Effector memory CD8-positive, alpha-beta T cell (primary cell): ENCODE results near the gene NHERF2.

Experiments
- ATAC-seq: fragments of 150-1000 bp; cut with Tn5 transposase; replicated peaks from 2 replicates; pipeline ENCODE4 v1.10.0; 2021; ENCODE audit warnings: mild to moderate bottlenecking, moderate library complexity
- DNase-seq, 3 experiments: peaks; one replicate each; pipeline ENCODE4 v3.0.0; 2021
- H3K27ac Mint-ChIP-seq, 2 donors: one replicate each; pipeline ENCODE4 v1.8.0; 2022; ENCODE audit warnings: mild to moderate bottlenecking in 2 of 2, mixed read lengths in 2 of 2, moderate library complexity in 2 of 2
- H3K27me3 Mint-ChIP-seq, 2 donors: one replicate each; pipeline ENCODE4 v1.8.0; 2022; ENCODE audit warnings: mixed read lengths in 2 of 2
- H3K36me3 Mint-ChIP-seq: one replicate; pipeline ENCODE4 v1.8.0; 2022; ENCODE audit warnings: mild to moderate bottlenecking, moderate library complexity, mixed read lengths; ENCODE audit not compliant: insufficient read depth
- H3K4me1 Mint-ChIP-seq, 2 donors: one replicate each; pipeline ENCODE4 v1.8.0; 2022; ENCODE audit warnings: low read depth in 2 of 2, mixed read lengths in 2 of 2
- H3K4me3 Mint-ChIP-seq, 2 donors: one replicate each; pipeline ENCODE4 v1.8.0; 2022; ENCODE audit warnings: mild to moderate bottlenecking in 2 of 2, mixed read lengths in 2 of 2, moderate library complexity in 2 of 2
- H3K9me3 Mint-ChIP-seq, 2 donors: one replicate each; pipeline ENCODE4 v1.8.0; 2022; ENCODE audit warnings: mixed read lengths in 2 of 2

Gene NHERF2

DNA sequence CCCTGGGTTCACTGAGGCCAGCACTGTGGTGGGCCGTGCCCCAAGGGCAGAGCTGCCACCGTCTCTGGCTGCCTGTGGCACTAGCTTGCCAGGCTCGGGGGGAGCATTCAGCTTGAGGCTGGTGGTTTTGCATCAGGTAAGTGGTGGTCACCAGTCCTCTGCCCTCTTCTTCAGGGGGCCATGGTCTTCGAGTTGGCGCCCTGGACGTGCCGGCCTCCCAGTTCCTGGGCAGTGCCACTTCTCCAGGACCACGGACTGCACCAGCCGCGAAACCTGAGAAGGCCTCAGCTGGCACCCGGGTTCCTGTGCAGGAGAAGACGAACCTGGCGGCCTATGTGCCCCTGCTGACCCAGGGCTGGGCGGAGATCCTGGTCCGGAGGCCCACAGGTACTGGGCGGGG lies 53.3 kb downstream of the NHERF2 start:
- no peaks in the 10 kb centered on the region for H3K9me3 Mint-ChIP-seq
- H3K27ac Mint-ChIP-seq = no peak overlapping the region
- peaks cover 23% of the 10 kb centered on the region for H3K36me3 Mint-ChIP-seq
- peaks cover 0 to 2% of the 10 kb centered on the region in 2 donors for H3K4me1 Mint-ChIP-seq
- no peaks in the 10 kb centered on the region for H3K27me3 Mint-ChIP-seq
- no peak for DNase-seq
- H3K4me3 Mint-ChIP-seq = no peak overlapping the region
- ATAC-seq = no peak

- H3K36me3 Mint-ChIP-seq = peaks cover 23% of the 10 kb centered on the region
- H3K4me1 Mint-ChIP-seq = peaks cover 0 to 2% of the 10 kb centered on the region in 2 donors
- H3K27ac Mint-ChIP-seq = no peak overlapping the region
- H3K27me3 Mint-ChIP-seq = no peaks in the 10 kb centered on the region
- no peak overlapping the region for H3K4me3 Mint-ChIP-seq
- ATAC-seq = no peak
- no peak for DNase-seq
- H3K9me3 Mint-ChIP-seq = no peaks in the 10 kb centered on the region
Observed at GRCh38 chr16:2081201-2082084, 54.7 kb downstream of the NHERF2 start.

DNA sequence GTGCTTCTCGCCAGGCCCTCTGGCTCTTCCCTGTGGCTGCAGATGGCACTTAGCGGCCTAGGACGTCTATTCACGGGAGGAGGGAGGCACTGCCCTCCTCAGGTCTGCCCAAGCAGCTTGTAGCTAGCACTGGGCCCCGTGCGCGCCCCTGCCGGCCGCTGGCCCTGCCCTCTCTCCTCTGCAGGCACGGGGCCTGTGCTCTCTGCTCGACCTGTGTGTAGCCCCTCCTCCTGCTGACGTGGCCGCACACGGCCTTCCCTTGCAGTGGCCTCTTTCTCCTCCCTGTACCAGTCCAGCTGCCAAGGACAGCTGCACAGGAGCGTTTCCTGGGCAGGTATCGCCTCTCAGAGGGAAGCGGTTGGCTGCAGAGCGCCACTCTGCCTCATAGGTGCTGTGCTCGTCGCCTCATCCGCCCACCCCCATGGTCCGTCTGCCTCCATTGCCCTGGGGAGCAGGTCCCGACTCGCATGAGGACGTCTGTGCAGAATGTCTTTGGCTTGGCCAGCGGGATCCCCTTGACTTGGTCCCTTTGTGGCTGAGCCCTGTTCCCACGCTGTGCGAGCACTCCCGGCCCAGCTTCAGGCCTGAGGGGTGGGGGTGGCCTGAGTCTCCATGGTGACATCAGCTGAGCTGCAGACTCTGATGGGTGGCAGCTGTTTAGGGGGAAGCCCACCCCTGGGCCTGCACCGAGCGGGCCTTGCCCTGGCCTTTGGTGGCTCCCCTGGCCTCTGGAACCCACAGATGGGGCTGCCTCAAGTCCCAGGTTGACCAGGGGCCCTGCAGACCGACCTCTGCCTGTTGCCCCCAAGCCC lies 55.7 kb downstream of the NHERF2 start:
- Mint-ChIP-seq H3K4me3 (no peak overlapping the region), H3K27ac (peak overlapping the region; percentile 58 to 81), H3K36me3 (peaks cover 23% of the 10 kb centered on the region), H3K27me3 (no peaks in the 10 kb centered on the region), H3K9me3 (no peaks in the 10 kb centered on the region), H3K4me1 (peaks cover 0 to 2% of the 10 kb centered on the region in 2 donors)
- DNase-seq = no peak
- no peak for ATAC-seq

DNA sequence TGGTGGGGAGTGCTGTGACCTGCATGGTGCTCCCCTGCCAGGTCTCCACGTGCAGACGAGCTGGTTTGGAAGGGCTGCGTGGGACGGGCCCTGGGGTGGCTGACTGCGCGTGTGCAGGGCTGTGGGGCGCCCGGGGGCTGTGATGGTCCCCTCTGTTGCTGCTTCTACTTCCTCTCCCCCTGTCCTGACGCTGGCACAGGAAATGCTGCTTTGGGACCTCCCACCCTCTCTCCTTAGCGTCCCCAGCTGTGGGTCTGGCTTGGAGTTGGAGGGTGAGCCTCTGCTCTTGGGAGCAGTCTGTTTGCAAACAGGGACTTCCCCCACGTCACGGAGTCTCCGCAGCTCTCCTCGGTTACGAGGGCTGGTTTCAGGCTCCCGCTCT lies 56.3 kb downstream of the NHERF2 start:
- peaks cover 0 to 2% of the 10 kb centered on the region in 2 donors for H3K4me1 Mint-ChIP-seq
- H3K27me3 Mint-ChIP-seq = no peaks in the 10 kb centered on the region
- H3K9me3 Mint-ChIP-seq = no peaks in the 10 kb centered on the region
- peaks cover 23% of the 10 kb centered on the region for H3K36me3 Mint-ChIP-seq
- no peak overlapping the region for H3K27ac Mint-ChIP-seq
- DNase-seq (no peak), ATAC-seq (no peak)
- no peak overlapping the region for H3K4me3 Mint-ChIP-seq

GRCh38 chr16:2083409-2083808 lies 56.7 kb downstream of the NHERF2 start:
- ATAC-seq = no peak
- DNase-seq = no peak
- peaks cover 0 to 2% of the 10 kb centered on the region in 2 donors for H3K4me1 Mint-ChIP-seq
- peaks cover 23% of the 10 kb centered on the region for H3K36me3 Mint-ChIP-seq
- H3K27me3 Mint-ChIP-seq = no peaks in the 10 kb centered on the region
- no peaks in the 10 kb centered on the region for H3K9me3 Mint-ChIP-seq
- H3K4me3 Mint-ChIP-seq = no peak overlapping the region
- H3K27ac Mint-ChIP-seq = no peak overlapping the region

DNA sequence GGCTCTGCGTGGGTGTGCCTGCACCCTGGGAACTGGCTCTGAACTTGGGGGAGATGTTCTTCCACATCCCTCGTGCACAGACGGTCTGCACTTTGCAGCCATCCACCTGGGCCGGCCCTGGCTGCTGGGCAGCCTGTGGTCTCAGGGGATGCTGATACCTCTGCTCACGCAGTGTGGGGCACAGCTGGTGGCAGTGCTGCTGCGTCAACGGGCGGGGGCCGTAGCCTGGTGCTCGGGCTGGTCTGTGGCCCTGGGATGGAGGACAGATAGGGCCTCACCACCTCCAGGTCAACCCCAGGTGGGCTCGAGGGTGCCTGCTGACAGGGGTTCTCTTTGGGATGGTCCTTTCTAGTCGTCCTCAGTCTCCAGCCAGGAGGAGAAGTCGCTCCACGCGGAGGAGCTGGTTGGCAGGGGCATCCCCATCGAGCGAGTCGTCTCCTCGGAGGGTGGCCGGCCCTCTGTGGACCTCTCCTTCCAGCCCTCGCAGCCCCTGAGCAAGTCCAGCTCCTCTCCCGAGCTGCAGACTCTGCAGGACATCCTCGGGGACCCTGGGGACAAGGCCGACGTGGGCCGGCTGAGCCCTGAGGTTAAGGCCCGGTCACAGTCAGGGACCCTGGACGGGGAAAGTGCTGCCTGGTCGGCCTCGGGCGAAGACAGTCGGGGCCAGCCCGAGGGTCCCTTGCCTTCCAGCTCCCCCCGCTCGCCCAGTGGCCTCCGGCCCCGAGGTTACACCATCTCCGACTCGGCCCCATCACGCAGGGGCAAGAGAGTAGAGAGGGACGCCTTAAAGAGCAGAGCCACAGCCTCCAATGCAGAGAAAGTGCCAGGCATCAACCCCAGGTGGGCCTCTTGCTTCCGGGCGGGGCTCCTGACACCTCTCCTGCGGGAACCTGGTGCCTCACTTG lies 57.4 kb downstream of the NHERF2 start:
- Mint-ChIP-seq H3K27ac (no peak overlapping the region), H3K4me3 (no peak overlapping the region), H3K4me1 (peaks cover 0 to 2% of the 10 kb centered on the region in 2 donors), H3K27me3 (no peaks in the 10 kb centered on the region), H3K36me3 (peaks cover 23% of the 10 kb centered on the region), H3K9me3 (no peaks in the 10 kb centered on the region)
- DNase-seq (no peak), ATAC-seq (no peak)

DNA sequence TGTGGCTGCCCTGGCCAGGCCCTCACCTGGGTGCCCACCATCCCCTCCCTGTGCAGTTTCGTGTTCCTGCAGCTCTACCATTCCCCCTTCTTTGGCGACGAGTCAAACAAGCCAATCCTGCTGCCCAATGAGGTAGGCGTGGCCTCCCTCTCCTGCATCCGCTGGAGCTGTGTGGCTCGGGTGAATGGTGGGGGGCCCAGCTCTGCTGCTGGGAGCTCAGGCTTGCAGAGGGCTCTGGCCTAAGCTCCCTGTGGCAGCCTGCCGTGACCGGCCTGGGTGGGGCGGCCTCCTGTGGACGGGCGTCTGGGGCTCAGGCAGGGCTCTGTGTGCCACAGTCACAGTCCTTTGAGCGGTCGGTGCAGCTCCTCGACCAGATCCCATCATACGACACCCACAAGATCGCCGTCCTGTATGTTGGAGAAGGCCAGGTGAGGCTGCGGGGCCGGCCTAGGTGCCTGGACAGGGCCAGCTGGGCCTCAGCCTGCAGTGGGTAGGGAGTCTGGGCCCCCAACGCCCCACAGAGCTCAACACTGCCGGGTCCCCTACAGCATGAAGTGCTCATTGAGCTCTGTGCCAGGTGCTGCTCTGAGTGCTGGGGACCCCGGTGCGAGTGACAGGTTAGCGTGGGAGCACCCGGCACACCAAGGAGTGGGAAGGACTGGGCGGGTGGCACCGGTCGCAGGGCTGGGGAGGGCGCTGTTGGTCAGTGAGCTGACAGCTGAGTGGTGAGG lies 58.4 kb downstream of the NHERF2 start:
- H3K4me1 Mint-ChIP-seq = peaks cover 0 to 2% of the 10 kb centered on the region in 2 donors
- H3K4me3 Mint-ChIP-seq = no peak overlapping the region
- H3K36me3 Mint-ChIP-seq = peaks cover 20% of the 10 kb centered on the region
- DNase-seq (no peak), ATAC-seq (no peak)
- no peaks in the 10 kb centered on the region for H3K9me3 Mint-ChIP-seq
- no peaks in the 10 kb centered on the region for H3K27me3 Mint-ChIP-seq
- H3K27ac Mint-ChIP-seq = no peak overlapping the region

DNA sequence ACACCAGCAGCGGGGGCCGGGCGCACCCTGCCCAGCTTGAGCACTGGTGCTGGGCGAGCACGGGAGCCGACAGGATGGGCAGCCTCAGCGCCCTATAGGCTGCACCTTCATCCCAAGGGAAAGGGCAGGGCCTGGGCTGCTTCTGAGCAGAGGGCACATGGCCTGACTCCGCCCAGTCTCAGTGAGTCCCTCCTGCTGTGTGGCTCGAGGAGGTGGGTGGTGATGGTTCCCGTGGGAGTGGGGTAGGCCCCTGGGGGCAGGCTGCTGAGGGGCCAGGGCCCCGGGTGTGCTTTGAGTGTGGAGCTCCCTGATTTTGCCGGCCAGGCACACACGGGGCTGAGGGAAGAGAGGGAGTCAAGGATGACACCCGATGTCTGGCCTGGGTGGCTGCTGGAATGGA lies 59.0 kb downstream of the NHERF2 start:
- ATAC-seq (no peak), DNase-seq (no peak)
- peaks cover 0 to 2% of the 10 kb centered on the region in 2 donors for H3K4me1 Mint-ChIP-seq
- H3K4me3 Mint-ChIP-seq = no peak overlapping the region
- H3K36me3 Mint-ChIP-seq = peaks cover 20% of the 10 kb centered on the region
- no peaks in the 10 kb centered on the region for H3K9me3 Mint-ChIP-seq
- no peak overlapping the region for H3K27ac Mint-ChIP-seq
- no peaks in the 10 kb centered on the region for H3K27me3 Mint-ChIP-seq

- peaks cover 20% of the 10 kb centered on the region for H3K36me3 Mint-ChIP-seq
- H3K27ac Mint-ChIP-seq = no peak overlapping the region
- peaks cover 0 to 2% of the 10 kb centered on the region in 2 donors for H3K4me1 Mint-ChIP-seq
- no peaks in the 10 kb centered on the region for H3K27me3 Mint-ChIP-seq
- H3K4me3 Mint-ChIP-seq = no peak overlapping the region
- no peaks in the 10 kb centered on the region for H3K9me3 Mint-ChIP-seq
- no peak for ATAC-seq
- DNase-seq = no peak
Observed at GRCh38 chr16:2086106-2086742, 59.5 kb downstream of the NHERF2 start.

DNA sequence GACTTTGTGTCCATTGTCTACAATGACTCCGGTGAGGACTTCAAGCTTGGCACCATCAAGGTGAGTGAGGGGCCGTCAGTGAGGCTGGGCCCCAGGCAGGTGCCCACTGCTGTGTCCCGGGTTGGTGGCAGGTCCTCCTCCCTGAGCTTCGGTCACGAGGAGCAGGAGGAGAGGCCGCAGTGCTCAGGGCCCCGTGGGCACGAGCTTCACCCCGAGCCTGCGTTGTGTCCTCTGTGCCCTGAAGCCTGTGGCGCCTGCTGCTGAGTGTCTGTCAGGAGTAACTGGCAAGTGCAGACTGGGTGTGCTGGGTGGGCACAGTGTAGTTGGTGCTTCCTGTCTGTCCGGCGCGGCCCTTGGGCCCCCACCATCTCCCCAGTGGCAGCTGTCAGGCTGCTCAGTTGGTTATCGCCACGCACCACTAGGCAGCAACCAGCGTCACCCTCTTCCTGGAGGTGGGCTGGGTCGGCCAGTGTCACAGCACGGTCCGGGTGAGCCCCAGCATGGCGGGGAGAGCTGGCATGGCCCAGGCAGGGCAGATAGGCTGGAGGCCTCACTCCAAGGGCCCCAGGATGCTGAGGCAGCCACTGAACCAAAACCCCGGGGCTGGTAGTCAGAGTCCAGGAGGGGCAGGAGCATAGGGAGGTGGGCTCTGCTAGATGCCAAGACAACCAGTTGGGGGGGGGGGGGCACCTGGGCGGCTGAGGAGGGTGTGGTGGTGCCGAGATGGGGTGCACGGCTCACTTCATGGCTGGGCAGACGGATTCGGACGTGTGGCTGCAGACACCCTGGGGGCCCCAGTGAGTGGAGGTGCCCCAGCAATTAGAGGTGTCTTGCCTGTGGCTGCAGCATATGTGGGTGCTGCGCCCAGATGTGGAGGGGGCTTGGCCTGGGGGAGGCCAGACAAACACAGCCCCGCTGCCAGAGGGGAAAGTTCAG lies 60.4 kb downstream of the NHERF2 start:
- H3K27ac Mint-ChIP-seq = no peak overlapping the region
- no peak for DNase-seq

GRCh38 chr16:2087748-2088631 lies 61.3 kb downstream of the NHERF2 start:
- Mint-ChIP-seq H3K4me1 (peaks cover 0 to 2% of the 10 kb centered on the region in 2 donors), H3K36me3 (peaks cover 15% of the 10 kb centered on the region), H3K27ac (peak overlapping the region in 1 of 2 donors; percentile 38), H3K27me3 (no peaks in the 10 kb centered on the region), H3K9me3 (no peaks in the 10 kb centered on the region), H3K4me3 (no peak overlapping the region)
- DNase-seq (no peak), ATAC-seq (no peak)

More for the DNA sequence above, 60.4 kb downstream of the NHERF2 start:
- no peak overlapping the region for H3K4me3 Mint-ChIP-seq
- no peaks in the 10 kb centered on the region for H3K27me3 Mint-ChIP-seq
- peaks cover 19% of the 10 kb centered on the region for H3K36me3 Mint-ChIP-seq
- H3K9me3 Mint-ChIP-seq = no peaks in the 10 kb centered on the region
- ATAC-seq = no peak
- H3K4me1 Mint-ChIP-seq = peaks cover 0 to 2% of the 10 kb centered on the region in 2 donors
